Measurements from ENCODE around the gene CHCHD3. TPM values are rescaled to one million over a fixed set of nuclear protein-coding genes. Genes with fewer than 3 reads are reported as not detected.

The CHCHD3 gene
- polyA plus RNA-seq, 1 donor (not counting 4 experiments of a cell fraction or from before 2014, with no cell fraction given) = 59.2 TPM

- Histone ChIP-seq H3K4me3 (ENCODE audit: control insufficient read depth in 2 of 3, extremely low read depth in 1 of 3, insufficient read depth in 2 of 3, low read depth in 1 of 3, low read length in 3 of 3) (no peak overlapping the region), H3K36me3 (ENCODE audit: control insufficient read depth in 2 of 2, extremely low read depth in 1 of 2, insufficient read depth in 2 of 2, low read length in 2 of 2) (no peaks in the 10 kb centered on the region), H3K4me2 (ENCODE audit: control insufficient read depth, extremely low read depth, insufficient read depth, low read depth, low read length) (no peak overlapping the region), H3K9me1 (ENCODE audit: control insufficient read depth, extremely low read depth, insufficient read depth, low read length) (no peaks in the 10 kb centered on the region), H4K20me1 (ENCODE audit: control insufficient read depth, extremely low read depth, insufficient read depth, low read length) (no peaks in the 10 kb centered on the region), H3K27me3 (ENCODE audit: control insufficient read depth, extremely low read depth, insufficient read depth, low read length) (no peaks in the 10 kb centered on the region), H2AFZ (ENCODE audit: control insufficient read depth, low read length) (no peak overlapping the region), H3K79me2 (ENCODE audit: control insufficient read depth, insufficient read depth, low read length) (peaks cover 54% of the 10 kb centered on the region), H3K4me1 (ENCODE audit: control insufficient read depth, extremely low read depth, insufficient read depth, low read length) (peaks cover 3% of the 10 kb centered on the region), H3K9ac (ENCODE audit: control insufficient read depth, extremely low read depth, insufficient read depth, low read length) (no peak overlapping the region), H3K27ac (ENCODE audit: control insufficient read depth, insufficient read depth, low read length) (no peak overlapping the region), H3K9me3 (ENCODE audit: control insufficient read depth, low read depth, low read length) (no peaks in the 10 kb centered on the region)
- TF ChIP-seq CTCF (optimal IDR thresholded peaks at IDR 0.05 in 1 of 3, IDR thresholded peaks at IDR 0.05 in 1 of 3, conservative IDR thresholded peaks at IDR 0.05 in 1 of 3; ENCODE audit: extremely low read depth in 1 of 3, insufficient read depth in 2 of 3, low read length in 3 of 3) = no peak
- TF ChIP-seq EZH2 (IDR thresholded peaks at IDR 0.05; ENCODE audit: low read length) = no peak
- DNase-seq (ENCODE audit: low read depth, low spot score) (no peak), FAIRE-seq (no peak)
- dilution Hi-C loops (cut with MboI; ENCODE audit: extremely low pct_ligation_motif_present, low sequenced_read_pairs) = no loop called here
Measured at GRCh38 chr7:133047321-133047720, 34.6 kb downstream of the CHCHD3 start.

GRCh38 chr7:133044722-133045473 is 37.0 kb downstream of the CHCHD3 start:
- no peaks in the 10 kb centered on the region for H3K4me1 ChIP-seq (ENCODE audit: control insufficient read depth, extremely low read depth, insufficient read depth, low read length)
- H3K9me1 ChIP-seq (ENCODE audit: control insufficient read depth, extremely low read depth, insufficient read depth, low read length) = no peaks in the 10 kb centered on the region
- H3K4me2 ChIP-seq (ENCODE audit: control insufficient read depth, extremely low read depth, insufficient read depth, low read depth, low read length) = no peak overlapping the region
- H3K36me3 ChIP-seq (ENCODE audit: control insufficient read depth in 2 of 2, extremely low read depth in 1 of 2, insufficient read depth in 2 of 2, low read length in 2 of 2) = no peaks in the 10 kb centered on the region
- H3K27ac ChIP-seq (ENCODE audit: control insufficient read depth, insufficient read depth, low read length) = no peak overlapping the region
- H3K4me3 ChIP-seq (ENCODE audit: control insufficient read depth in 2 of 3, extremely low read depth in 1 of 3, insufficient read depth in 2 of 3, low read depth in 1 of 3, low read length in 3 of 3) = no peak overlapping the region
- TF ChIP-seq CTCF (optimal IDR thresholded peaks at IDR 0.05 in 1 of 3, IDR thresholded peaks at IDR 0.05 in 1 of 3, conservative IDR thresholded peaks at IDR 0.05 in 1 of 3; ENCODE audit: extremely low read depth in 1 of 3, insufficient read depth in 2 of 3, low read length in 3 of 3) (no peak), EZH2 (IDR thresholded peaks at IDR 0.05; ENCODE audit: low read length) (no peak)
- peaks cover 42% of the 10 kb centered on the region for H3K79me2 ChIP-seq (ENCODE audit: control insufficient read depth, insufficient read depth, low read length)
- H2AFZ ChIP-seq (ENCODE audit: control insufficient read depth, low read length) = no peak overlapping the region
- no peak for DNase-seq (ENCODE audit: low read depth, low spot score)
- dilution Hi-C loops (cut with MboI; ENCODE audit: extremely low pct_ligation_motif_present, low sequenced_read_pairs) = no loop called here
- no peak overlapping the region for H3K9ac ChIP-seq (ENCODE audit: control insufficient read depth, extremely low read depth, insufficient read depth, low read length)
- H4K20me1 ChIP-seq (ENCODE audit: control insufficient read depth, extremely low read depth, insufficient read depth, low read length) = no peaks in the 10 kb centered on the region
- no peaks in the 10 kb centered on the region for H3K9me3 ChIP-seq (ENCODE audit: control insufficient read depth, low read depth, low read length)
- peak; percentile 23 for FAIRE-seq
- H3K27me3 ChIP-seq (ENCODE audit: control insufficient read depth, extremely low read depth, insufficient read depth, low read length) = no peaks in the 10 kb centered on the region
